HepG2 (cell line): Measurements from ENCODE around the gene RPS27A. TPM values are rescaled to one million over a fixed set of nuclear protein-coding genes. Genes with fewer than 3 reads are reported as not detected.
A peak's percentile ranks its signal among the peaks of the same experiment; 100 is the strongest.

Source experiments
- ATAC-seq: fragments of 200-7000 bp; cut with Tn5 transposase; 3 replicates; pipeline ENCODE4 v1.9.1; 2020; ENCODE audit warnings: mild to moderate bottlenecking, moderate library complexity
- BruUV-seq: library from RNA; stranded (reverse); fragments of 400-500 nt; replicated peaks from 2 replicates; lab custom pipeline; 2021; lab: Mats Ljungman, UMichigan
- CTCF ChIA-PET: fragments of 300-600 bp; formaldehyde crosslinking; extraction: SDS; loops from one replicate; lab custom pipeline; 2021; ENCODE audit warnings: low total read pairs, inconsistent platforms, low intra/inter-chr PET ratio; lab: Yijun Ruan, JAX
- POLR2A ChIA-PET: fragments of 350-600 bp; sonication (Branson Sonifier 250); formaldehyde crosslinking; loops from one replicate; lab custom pipeline; 2020; ENCODE audit warnings: antibody characterized with exemption, inconsistent platforms; lab: Yijun Ruan, JAX
- DNase-seq: peaks from one replicate; pipeline ENCODE4 v3.0.0-alpha.2; 2015; ENCODE audit warnings: low spot score
- FAIRE-seq: peaks from 3 replicates; lab custom pipeline; 2011; peaks lifted over from hg19 to GRCh38; lab: Jason Lieb, UNC
- H2AFZ ChIP-seq: one replicate; pipeline ENCODE4 v1.6.1; 2011; ENCODE audit warnings: low read length, inconsistent platforms
- H3K27ac ChIP-seq: fragments of 300-600 bp; 3 replicates; pipeline ENCODE4 v1.8.0; 2011; ENCODE audit warnings: mixed run types, mild to moderate bottlenecking, mixed read lengths, low read length, inconsistent platforms; ENCODE audit not compliant: insufficient read depth; ENCODE audit errors: extremely low read length
- H3K27me3 ChIP-seq, 2 experiments: fragments of 200-600 bp in 1 of 2; 2 replicates in 1 of 2; 3 replicates in 1 of 2; pipeline versions ENCODE4 v1.6.0 to v1.8.0; 2011; ENCODE audit warnings: low read length in 2 of 2, mild to moderate bottlenecking in 2 of 2, moderate library complexity in 2 of 2, inconsistent platforms in 1 of 2; ENCODE audit not compliant: insufficient read depth in 2 of 2, control insufficient read depth in 1 of 2
- H3K36me3 ChIP-seq, 2 experiments: fragments of 200-600 bp in 1 of 2; replicated peaks in 1 of 2; 2 replicates in 1 of 2; 3 replicates in 1 of 2; pipeline versions ENCODE4 v1.5.1 to v1.8.0; 2011; ENCODE audit warnings: low read length in 2 of 2, inconsistent platforms in 1 of 2; ENCODE audit not compliant: insufficient read depth in 2 of 2, control insufficient read depth in 1 of 2
- H3K4me1 ChIP-seq: 2 replicates; pipeline ENCODE4 v1.5.1; 2012; ENCODE audit warnings: low read length, inconsistent platforms; ENCODE audit not compliant: insufficient read depth
- H3K4me2 ChIP-seq: 2 replicates; pipeline ENCODE4 v1.6.0; 2011; ENCODE audit warnings: low read depth, low read length, inconsistent platforms
- H3K4me3 ChIP-seq, 3 experiments: fragments of 200-600 bp in 1 of 3; sonication (generic), shearing (Covaris generic) in 1 of 3; replicated peaks in 1 of 3; 2 replicates each; pipeline ENCODE4 v1.5.1; 2011 to 2016; ENCODE audit warnings: low read length in 3 of 3, inconsistent platforms in 2 of 3, low read depth in 2 of 3, mild to moderate bottlenecking in 2 of 3, control low read depth in 1 of 3, mixed read lengths in 1 of 3; ENCODE audit not compliant: insufficient read depth in 1 of 3
- H3K79me2 ChIP-seq: one replicate; pipeline ENCODE4 v1.6.1; 2011; ENCODE audit warnings: low read length, inconsistent platforms; ENCODE audit not compliant: insufficient read depth
- H3K9ac ChIP-seq: 2 replicates; pipeline ENCODE4 v1.6.0; 2011; ENCODE audit warnings: mild to moderate bottlenecking, low read depth, low read length, inconsistent platforms; ENCODE audit not compliant: insufficient read depth
- H3K9me3 ChIP-seq: 2 replicates; pipeline ENCODE4 v1.5.1; 2012; ENCODE audit warnings: mild to moderate bottlenecking, low read length
- H4K20me1 ChIP-seq: 2 replicates; pipeline ENCODE4 v1.6.0; 2011; ENCODE audit warnings: inconsistent platforms, mild to moderate bottlenecking, low read length, moderate library complexity; ENCODE audit not compliant: insufficient read depth
- BCL3 ChIP-seq: sonication (generic); formaldehyde crosslinking; IDR thresholded peaks from 2 replicates; pipeline ENCODE4 v1.5.1; 2020; ENCODE audit warnings: mild to moderate bottlenecking, missing genetic modification reagents, moderate library complexity
- DPF2 ChIP-seq: sonication (generic); formaldehyde crosslinking; IDR thresholded peaks from 2 replicates; pipeline ENCODE4 v1.4.0; 2020; ENCODE audit warnings: mild to moderate bottlenecking, low read depth, missing genetic modification reagents, borderline replicate concordance
- E2F2 ChIP-seq: sonication (generic); formaldehyde crosslinking; IDR thresholded peaks from 2 replicates; pipeline ENCODE4 v1.4.0; 2020; ENCODE audit warnings: missing genetic modification reagents, borderline replicate concordance
- FOXA3 ChIP-seq: IDR thresholded peaks from 2 replicates; pipeline ENCODE4 v1.6.1; 2016; ENCODE audit warnings: missing genetic modification reagents, missing compliant biosample characterization
- IKZF1 ChIP-seq: fragments of 450-650 bp; IDR thresholded peaks from 2 replicates; pipeline ENCODE4 v1.7.1; 2016
- ISL2 ChIP-seq: sonication (generic); formaldehyde crosslinking; IDR thresholded peaks from 2 replicates; pipeline ENCODE4 v1.5.0; 2020; ENCODE audit warnings: missing genetic modification reagents
- KLF9 ChIP-seq: IDR thresholded peaks from 2 replicates; pipeline ENCODE4 v1.6.1; 2016; ENCODE audit warnings: low read depth
- MXD3 ChIP-seq: IDR thresholded peaks from 2 replicates; pipeline ENCODE4 v1.6.1; 2016; ENCODE audit warnings: mild to moderate bottlenecking, missing biosample characterization, missing genetic modification reagents
- MYC ChIP-seq: sonication (generic); formaldehyde crosslinking; IDR thresholded peaks from 2 replicates; pipeline ENCODE4 v1.9.0; 2021; ENCODE audit warnings: missing genetic modification reagents, borderline replicate concordance
- PAXIP1 ChIP-seq: sonication (generic); formaldehyde crosslinking; conservative IDR thresholded peaks from 2 replicates; pipeline ENCODE4 v1.4.0; 2020; ENCODE audit warnings: mild to moderate bottlenecking, missing genetic modification reagents, moderate library complexity
- SAFB2 ChIP-seq: sonication (generic); formaldehyde crosslinking; IDR thresholded peaks from 2 replicates; pipeline ENCODE4 v1.5.1; 2020; ENCODE audit warnings: missing genetic modification reagents, low read depth, mild to moderate bottlenecking, borderline replicate concordance
- XRCC5 ChIP-seq: fragments of 200-400 bp; formaldehyde crosslinking; optimal IDR thresholded peaks from 2 replicates; pipeline ENCODE3; 2017; ENCODE audit warnings: mild to moderate bottlenecking, low read length
- ZBTB3 ChIP-seq: sonication (generic); formaldehyde crosslinking; IDR thresholded peaks from 2 replicates; pipeline ENCODE4 v1.4.0; 2020; ENCODE audit warnings: low read depth, mild to moderate bottlenecking, moderate library complexity, missing genetic modification reagents, borderline replicate concordance
- ZMAT5 ChIP-seq: sonication (generic); formaldehyde crosslinking; IDR thresholded peaks from 2 replicates; pipeline ENCODE4 v1.5.0; 2020; ENCODE audit warnings: mild to moderate bottlenecking, low read depth, missing genetic modification reagents, borderline replicate concordance
- ZNF253 ChIP-seq: sonication (generic); formaldehyde crosslinking; IDR thresholded peaks from 2 replicates; pipeline ENCODE4 v1.8.0; 2022; ENCODE audit warnings: mild to moderate bottlenecking, missing genetic modification reagents, borderline replicate concordance
- ZNF772 ChIP-seq: sonication (generic); formaldehyde crosslinking; IDR thresholded peaks from 2 replicates; pipeline ENCODE4 v1.5.0; 2020; ENCODE audit warnings: mild to moderate bottlenecking, missing genetic modification reagents
- WGBS: methylation state at CpG from one replicate; pipeline ENCODE4 v1.1.6; 2017; ENCODE audit warnings: low lambda C conversion rate; 5-methylcytosine and 5-hydroxymethylcytosine counted together
- in situ Hi-C: cut with HindIII; loops from 2 replicates; pipeline ENCODE4 v1.10.0; 2017; ENCODE audit warnings: low pct_unique_long_range_greater_than_20kb; ENCODE audit not compliant: extremely low pct_ligation_motif_present
- intact Hi-C: fragments of 100-400 bp; cut with micrococcal nuclease; formaldehyde crosslinking; loops from one replicate; pipeline ENCODE4 v1.10.0; 2022; ENCODE audit not compliant: unreplicated experiment
- polyA plus RNA-seq, 8 experiments: library from polyadenylated mRNA; depleted of rRNA in 3 of 8; stranded (reverse) in 7 of 8; unstranded in 1 of 8; fragments of >200 nt; fragmentation: Illumina TruSeq in 4 of 8; extraction: Trizol in 4 of 8; gene quantifications; 2 replicates each; pipeline versions ENCODE4 v1.2.1 to v1.2.3, GENCODE V29; 2011 to 2016; ENCODE audit warnings: low read depth in 4 of 8, missing spikeins in 1 of 8, mixed read lengths in 1 of 8; ENCODE audit not compliant: insufficient read depth in 1 of 8
- total RNA-seq, 5 experiments: library from RNA; depleted of rRNA; stranded (reverse); fragments of >200 nt; fragmentation: Illumina TruSeq; extraction: Trizol; gene quantifications; 2 replicates each; pipeline ENCODE4 v1.2.3, GENCODE V29; 2016; ENCODE audit warnings: low read depth in 1 of 5

RPS27A gene
- total and polyA plus RNA-seq, 2 of the 13 experiments (the other 11 are each of a cell fraction or from before 2014, with no cell fraction given), result 2,779 to 3,269 TPM

GRCh38 chr2:55230551-55230950 is 1.9 kb upstream of the RPS27A start (continued):
- TF ChIP-seq PAXIP1 (CRISPR knock-in tag) (no peak), MYC (CRISPR knock-in tag) (no peak), ZMAT5 (CRISPR knock-in tag) (no peak)

- BruUV-seq, result TSS peak; percentile 80
- H3K27me3 ChIP-seq, result no peaks in the 10 kb centered on the region; a peak in 1 of 5 replicates
- DNase-seq (no peak), ATAC-seq (peak; percentile 56), FAIRE-seq (no peak)
- H3K9me3 ChIP-seq, result no peaks in the 10 kb centered on the region
- H3K36me3 ChIP-seq, result peaks cover 4 to 25% of the 10 kb centered on the region in 2 experiments; a peak in 4 of 5 replicates
- peak overlapping the region; percentile 99 for H3K9ac ChIP-seq
- H3K4me1 ChIP-seq, result peaks cover 59% of the 10 kb centered on the region
- H3K79me2 ChIP-seq, result peaks cover 44% of the 10 kb centered on the region
- CTCF ChIA-PET, result no interaction called here
- H3K27ac ChIP-seq, result peak overlapping the region; percentile 98
- H2AFZ ChIP-seq, result peak overlapping the region; percentile 100
- 3% methylated on average over 13 of the region's 13 CpGs for WGBS
- H4K20me1 ChIP-seq, result peaks cover 13% of the 10 kb centered on the region; the same call in 1 of the 2 replicates
- H3K4me2 ChIP-seq, result peak overlapping the region; percentile 81
- POLR2A ChIA-PET, result no interaction called here
- in situ Hi-C loops (loop anchor here (5.0 kb wide), 1 partner anchor 36 kb away; the partner anchor contains the start of gene MTIF2), intact Hi-C loops (loop anchor here (1.0 to 10.0 kb wide), 5 partner anchors 37 to 283 kb away; partner anchors contain the start of genes CCDC88A, CFAP36, MTIF2 and RTN4)
- peak overlapping the region; percentile 82 to 95 (median 93) for H3K4me3 ChIP-seq
- no peak for TF ChIP-seq BCL3 (CRISPR knock-in tag)
- TF ChIP-seq IKZF1, result no peak
- TF ChIP-seq DPF2, result no peak
- no peak for TF ChIP-seq KLF9 (CRISPR knock-in tag)
- no peak for TF ChIP-seq ISL2 (CRISPR knock-in tag)
- no peak for TF ChIP-seq XRCC5
- TF ChIP-seq ZNF772 (CRISPR knock-in tag), result peak; percentile 59; the same call in 1 of the 2 replicates
- TF ChIP-seq E2F2 (CRISPR knock-in tag), result no peak
- TF ChIP-seq ZNF253 (CRISPR knock-in tag), result no peak
- TF ChIP-seq ZBTB3 (CRISPR knock-in tag), result no peak
- TF ChIP-seq SAFB2, result no peak
- TF ChIP-seq MXD3, result no peak
- TF ChIP-seq FOXA3 (CRISPR knock-in tag), result no peak
Observed at GRCh38 chr2:55231546-55232083, 873 bp upstream of the RPS27A start.
